Trophoblast cell (in vitro differentiated cells and primary cell): ENCODE measurements around the gene MICU1.

Source experiments
- DNase-seq, 2 donors: peaks; one replicate each; pipeline ENCODE4 v3.0.0-alpha.2; 2016
- H2AFZ ChIP-seq: 2 replicates; pipeline ENCODE4 v1.6.1; 2013; ENCODE audit warnings: low read length, moderate library complexity, mild to moderate bottlenecking; ENCODE audit not compliant: insufficient read depth, poor library complexity
- H2AK5ac ChIP-seq: 2 replicates; pipeline ENCODE4 v1.6.1; 2013; ENCODE audit warnings: mild to moderate bottlenecking, low read length
- H2BK120ac ChIP-seq: 2 replicates; pipeline ENCODE4 v1.6.1; 2013; ENCODE audit warnings: low read length, mild to moderate bottlenecking, moderate library complexity; ENCODE audit not compliant: insufficient read depth, poor library complexity
- H2BK12ac ChIP-seq: 2 replicates; pipeline ENCODE4 v1.6.1; 2013; ENCODE audit warnings: mild to moderate bottlenecking, low read length, moderate library complexity
- H2BK5ac ChIP-seq: 2 replicates; pipeline ENCODE4 v1.6.1; 2013; ENCODE audit warnings: low read length, low read depth, moderate library complexity, mild to moderate bottlenecking; ENCODE audit not compliant: poor library complexity
- H3K14ac ChIP-seq: 2 replicates; pipeline ENCODE4 v1.6.1; 2013; ENCODE audit warnings: mild to moderate bottlenecking, low read length
- H3K18ac ChIP-seq: 2 replicates; pipeline ENCODE4 v1.6.1; 2013; ENCODE audit warnings: mild to moderate bottlenecking, low read length
- H3K23ac ChIP-seq: 2 replicates; pipeline ENCODE4 v1.6.1; 2013; ENCODE audit warnings: low read length
- H3K27ac ChIP-seq: 2 replicates; pipeline ENCODE4 v1.5.1; 2013; ENCODE audit warnings: low read depth, mild to moderate bottlenecking, inconsistent platforms, low read length, moderate library complexity
- H3K27me3 ChIP-seq: 2 replicates; pipeline ENCODE4 v1.6.1; 2013; ENCODE audit warnings: inconsistent platforms, mild to moderate bottlenecking, low read length, moderate library complexity; ENCODE audit not compliant: insufficient read depth
- H3K36me3 ChIP-seq, 2 experiments: 1 replicate in 1 of 2; 2 replicates in 1 of 2; pipeline ENCODE4 v1.6.1; 2013; ENCODE audit warnings: low read length in 2 of 2, mild to moderate bottlenecking in 2 of 2, moderate library complexity in 1 of 2; ENCODE audit not compliant: insufficient read depth in 2 of 2, control insufficient read depth in 1 of 2
- H3K4ac ChIP-seq: 2 replicates; pipeline ENCODE4 v1.6.1; 2013; ENCODE audit warnings: low read depth, mild to moderate bottlenecking, low read length, moderate library complexity
- H3K4me1 ChIP-seq, 2 experiments: 1 replicate in 1 of 2; 2 replicates in 1 of 2; pipeline ENCODE4 v1.6.1; 2013; ENCODE audit warnings: low read length in 2 of 2, mild to moderate bottlenecking in 2 of 2, moderate library complexity in 1 of 2; ENCODE audit not compliant: insufficient read depth in 2 of 2, control insufficient read depth in 1 of 2
- H3K4me2 ChIP-seq: 2 replicates; pipeline ENCODE4 v1.6.1; 2013; ENCODE audit warnings: inconsistent platforms, mild to moderate bottlenecking, low read length, moderate library complexity
- H3K4me3 ChIP-seq: 2 replicates; pipeline ENCODE4 v1.5.1; 2013; ENCODE audit warnings: mild to moderate bottlenecking, low read depth, low read length, inconsistent platforms
- H3K79me1 ChIP-seq: one replicate; pipeline ENCODE4 v1.6.1; 2013; ENCODE audit warnings: low read length
- H3K79me2 ChIP-seq: 2 replicates; pipeline ENCODE4 v1.6.1; 2013; ENCODE audit warnings: low read length, mild to moderate bottlenecking; ENCODE audit not compliant: control insufficient read depth, insufficient read depth, poor library complexity
- H3K9ac ChIP-seq: 2 replicates; pipeline ENCODE4 v1.6.1; 2013; ENCODE audit warnings: mild to moderate bottlenecking, low read length
- H3K9me3 ChIP-seq: 2 replicates; pipeline ENCODE4 v1.6.1; 2013; ENCODE audit warnings: low read depth, mild to moderate bottlenecking, control low read depth, inconsistent platforms, low read length; ENCODE audit not compliant: insufficient read depth
- H4K12ac ChIP-seq: 2 replicates; pipeline ENCODE4 v1.6.1; 2013; ENCODE audit warnings: low read depth, mild to moderate bottlenecking, low read length, moderate library complexity
- H4K8ac ChIP-seq: 2 replicates; pipeline ENCODE4 v1.6.1; 2013; ENCODE audit warnings: low read depth, mild to moderate bottlenecking, low read length, moderate library complexity
- H4K91ac ChIP-seq: one replicate; pipeline ENCODE4 v1.6.1; 2013; ENCODE audit warnings: low read depth, mild to moderate bottlenecking, low read length, moderate library complexity
- WGBS: extraction: QIAGEN DNeasy Blood & Tissue Kit; methylation state at CpG from one replicate; pipeline ENCODE4 v1.1.7; 2013; ENCODE audit warnings: missing lambda C conversion rate; ENCODE audit not compliant: insufficient read length, insufficient coverage; ENCODE audit errors: extremely low coverage; 5-methylcytosine and 5-hydroxymethylcytosine counted together

Gene MICU1

GRCh38 chr10:72461085-72461484 is 164.8 kb downstream of the MICU1 start:
- no peak overlapping the region for H2AFZ ChIP-seq
- H3K9me3 ChIP-seq = no peaks in the 10 kb centered on the region
- no peak overlapping the region for H3K23ac ChIP-seq
- no peak overlapping the region for H3K4me3 ChIP-seq
- no peaks in the 10 kb centered on the region for H3K4me1 ChIP-seq
- no peak overlapping the region for H3K9ac ChIP-seq
- no peak overlapping the region for H3K27ac ChIP-seq
- no peak overlapping the region for H3K4me2 ChIP-seq
- no peak overlapping the region for H2BK12ac ChIP-seq
- H4K12ac ChIP-seq = no peak overlapping the region
- H3K18ac ChIP-seq = no peak overlapping the region
- no peaks in the 10 kb centered on the region for H3K27me3 ChIP-seq
- H3K79me1 ChIP-seq = no peaks in the 10 kb centered on the region
- DNase-seq = no peak
- WGBS = no CpG with 5 or more reads among the region's 2 CpGs
- no peak overlapping the region for H4K8ac ChIP-seq
- H2BK120ac ChIP-seq = no peak overlapping the region
- H3K14ac ChIP-seq = no peak overlapping the region
- H4K91ac ChIP-seq = no peak overlapping the region
- no peaks in the 10 kb centered on the region for H3K36me3 ChIP-seq
- H2AK5ac ChIP-seq = no peak overlapping the region
- no peak overlapping the region for H3K4ac ChIP-seq
- H2BK5ac ChIP-seq = no peak overlapping the region
- no peaks in the 10 kb centered on the region for H3K79me2 ChIP-seq

DNA sequence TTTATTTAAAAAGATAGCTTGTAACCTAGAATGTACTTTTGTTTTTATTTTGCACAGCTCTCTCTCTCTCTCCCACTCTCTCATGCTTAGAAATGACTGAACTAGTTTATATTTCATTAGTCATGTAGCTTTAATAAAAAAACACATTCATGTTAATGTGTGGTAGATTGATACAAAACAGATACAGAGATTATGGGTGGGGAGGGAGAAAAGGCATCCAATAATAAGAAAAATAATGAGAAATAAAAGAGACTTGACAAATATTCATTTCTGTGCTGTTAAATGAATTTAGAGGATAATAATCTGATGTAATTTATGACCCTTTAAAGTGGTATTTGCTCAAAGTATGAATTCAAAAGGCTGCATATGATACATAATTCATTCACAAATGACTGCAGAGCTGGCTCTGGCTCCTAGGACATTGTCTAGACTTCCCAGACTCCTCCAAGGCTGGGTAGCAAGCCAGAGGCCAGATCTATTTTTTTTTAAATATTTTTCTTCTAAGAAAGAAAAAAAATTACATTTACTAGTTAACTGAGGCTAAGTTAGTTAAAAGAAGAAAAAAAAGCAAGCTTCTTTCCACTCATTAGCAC is 165.5 kb downstream of the MICU1 start:
- no peak overlapping the region for H2AFZ ChIP-seq
- H3K27me3 ChIP-seq = no peaks in the 10 kb centered on the region
- no peak overlapping the region for H3K4ac ChIP-seq
- H3K27ac ChIP-seq = no peak overlapping the region
- H3K18ac ChIP-seq = no peak overlapping the region
- H2AK5ac ChIP-seq = no peak overlapping the region
- no peak overlapping the region for H4K8ac ChIP-seq
- no peaks in the 10 kb centered on the region for H3K9me3 ChIP-seq
- no peaks in the 10 kb centered on the region for H3K79me2 ChIP-seq
- no peak overlapping the region for H2BK120ac ChIP-seq
- no peak overlapping the region for H3K9ac ChIP-seq
- no peak overlapping the region for H3K23ac ChIP-seq
- H4K91ac ChIP-seq = no peak overlapping the region
- no peaks in the 10 kb centered on the region for H3K36me3 ChIP-seq
- no peak overlapping the region for H3K4me3 ChIP-seq
- no peaks in the 10 kb centered on the region for H3K79me1 ChIP-seq
- no peaks in the 10 kb centered on the region for H3K4me1 ChIP-seq
- no peak overlapping the region for H3K14ac ChIP-seq
- no peak for DNase-seq
- H2BK12ac ChIP-seq = no peak overlapping the region
- H4K12ac ChIP-seq = no peak overlapping the region
- no peak overlapping the region for H2BK5ac ChIP-seq
- H3K4me2 ChIP-seq = no peak overlapping the region

DNA sequence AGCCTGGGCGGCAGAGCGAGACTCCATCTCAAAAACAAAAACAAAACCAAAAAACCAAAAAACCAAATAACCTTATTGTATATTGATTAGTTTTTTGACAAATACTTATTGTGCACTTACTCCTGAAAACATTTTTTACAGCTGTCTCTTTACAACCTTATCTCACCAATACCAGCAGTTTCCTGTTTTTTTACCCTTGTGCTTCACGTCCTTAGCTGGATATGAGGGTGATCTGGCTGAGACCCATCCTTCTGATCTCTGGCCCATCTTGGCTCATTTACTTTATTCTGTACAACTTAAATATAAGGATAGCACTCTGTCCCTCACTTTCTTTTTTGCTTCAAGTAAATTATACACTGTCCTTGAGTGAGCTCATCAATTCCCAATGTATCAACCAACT is 166.6 kb downstream of the MICU1 start:
- H3K9me3 ChIP-seq = no peaks in the 10 kb centered on the region
- H2AFZ ChIP-seq = no peak overlapping the region
- no peak overlapping the region for H3K27ac ChIP-seq
- no peaks in the 10 kb centered on the region for H3K36me3 ChIP-seq
- H4K91ac ChIP-seq = no peak overlapping the region
- no peak overlapping the region for H4K8ac ChIP-seq
- H3K9ac ChIP-seq = no peak overlapping the region
- H3K14ac ChIP-seq = no peak overlapping the region
- H2BK5ac ChIP-seq = no peak overlapping the region
- no peak overlapping the region for H2AK5ac ChIP-seq
- H3K4me3 ChIP-seq = no peak overlapping the region
- H4K12ac ChIP-seq = no peak overlapping the region
- no peak overlapping the region for H2BK120ac ChIP-seq
- no peaks in the 10 kb centered on the region for H3K4me1 ChIP-seq
- H3K79me1 ChIP-seq = no peaks in the 10 kb centered on the region
- H3K23ac ChIP-seq = no peak overlapping the region
- H3K4me2 ChIP-seq = no peak overlapping the region
- no peak overlapping the region for H3K18ac ChIP-seq
- no peak overlapping the region for H2BK12ac ChIP-seq
- no CpG with 5 or more reads among the region's 3 CpGs for WGBS
- no peaks in the 10 kb centered on the region for H3K27me3 ChIP-seq
- no peak overlapping the region for H3K4ac ChIP-seq
- no peaks in the 10 kb centered on the region for H3K79me2 ChIP-seq
- no peak for DNase-seq

GRCh38 chr10:72455889-72456595 is 169.8 kb downstream of the MICU1 start:
- DNase-seq = no peak

More at GRCh38 chr10:72455889-72456595, 169.8 kb downstream of the MICU1 start:
- H3K4me1 ChIP-seq = no peaks in the 10 kb centered on the region
- no peak overlapping the region for H3K18ac ChIP-seq
- H4K91ac ChIP-seq = no peak overlapping the region
- WGBS = no CpG with 5 or more reads among the region's 3 CpGs
- H3K14ac ChIP-seq = no peak overlapping the region
- H4K8ac ChIP-seq = no peak overlapping the region
- no peaks in the 10 kb centered on the region for H3K27me3 ChIP-seq
- no peak overlapping the region for H3K23ac ChIP-seq
- no peaks in the 10 kb centered on the region for H3K79me1 ChIP-seq
- no peak overlapping the region for H2BK12ac ChIP-seq
- no peak overlapping the region for H3K4ac ChIP-seq
- H3K9me3 ChIP-seq = no peaks in the 10 kb centered on the region
- no peak overlapping the region for H2BK120ac ChIP-seq
- no peak overlapping the region for H2AK5ac ChIP-seq
- H2AFZ ChIP-seq = no peak overlapping the region
- H3K9ac ChIP-seq = no peak overlapping the region
- H2BK5ac ChIP-seq = no peak overlapping the region
- H3K4me3 ChIP-seq = no peak overlapping the region
- H3K27ac ChIP-seq = no peak overlapping the region
- H3K4me2 ChIP-seq = no peak overlapping the region
- no peak overlapping the region for H4K12ac ChIP-seq
- H3K79me2 ChIP-seq = no peaks in the 10 kb centered on the region
- H3K36me3 ChIP-seq = no peaks in the 10 kb centered on the region
